Neural crest cell (in vitro differentiated cells): ENCODE measurements around the gene TNFRSF13B. TPM values are rescaled to one million over a fixed set of nuclear protein-coding genes. Genes with fewer than 3 reads are reported as not detected.

ENCODE experiments used
- DNase-seq: peaks from one replicate; pipeline ENCODE4 v3.0.0; 2021; ENCODE audit warnings: low read depth, mixed read lengths, low spot score
- H3K27ac Mint-ChIP-seq: one replicate; pipeline ENCODE4 v1.8.0; 2021; ENCODE audit warnings: mild to moderate bottlenecking, mixed read lengths; ENCODE audit not compliant: unreplicated experiment
- H3K27me3 Mint-ChIP-seq: 2 replicates; pipeline ENCODE4 v1.8.0; 2021; ENCODE audit warnings: low read depth, mild to moderate bottlenecking, mixed read lengths
- H3K36me3 Mint-ChIP-seq: 2 replicates; pipeline ENCODE4 v1.8.0; 2021; ENCODE audit warnings: low read depth, mild to moderate bottlenecking, mixed read lengths
- H3K4me1 Mint-ChIP-seq: 2 replicates; pipeline ENCODE4 v1.8.0; 2021; ENCODE audit warnings: mixed read lengths
- H3K4me3 Mint-ChIP-seq: one replicate; pipeline ENCODE4 v1.8.0; 2021; ENCODE audit warnings: mild to moderate bottlenecking, mixed read lengths
- H3K9me3 Mint-ChIP-seq: 2 replicates; pipeline ENCODE4 v1.8.0; 2021; ENCODE audit warnings: mixed read lengths
- CTCF ChIP-seq: fragments of 200-600 bp; sonication (generic); conservative IDR thresholded peaks from 2 replicates; pipeline ENCODE4 v1.5.0; 2021; ENCODE audit warnings: antibody characterized with exemption, mild to moderate bottlenecking
- total RNA-seq: library from RNA; stranded (reverse); gene quantifications from 2 replicates; pipeline ENCODE4 v1.2.1, GENCODE V29; 2021

The TNFRSF13B gene
- total RNA-seq, 1 donor from 2014 or later, result not detected

DNA sequence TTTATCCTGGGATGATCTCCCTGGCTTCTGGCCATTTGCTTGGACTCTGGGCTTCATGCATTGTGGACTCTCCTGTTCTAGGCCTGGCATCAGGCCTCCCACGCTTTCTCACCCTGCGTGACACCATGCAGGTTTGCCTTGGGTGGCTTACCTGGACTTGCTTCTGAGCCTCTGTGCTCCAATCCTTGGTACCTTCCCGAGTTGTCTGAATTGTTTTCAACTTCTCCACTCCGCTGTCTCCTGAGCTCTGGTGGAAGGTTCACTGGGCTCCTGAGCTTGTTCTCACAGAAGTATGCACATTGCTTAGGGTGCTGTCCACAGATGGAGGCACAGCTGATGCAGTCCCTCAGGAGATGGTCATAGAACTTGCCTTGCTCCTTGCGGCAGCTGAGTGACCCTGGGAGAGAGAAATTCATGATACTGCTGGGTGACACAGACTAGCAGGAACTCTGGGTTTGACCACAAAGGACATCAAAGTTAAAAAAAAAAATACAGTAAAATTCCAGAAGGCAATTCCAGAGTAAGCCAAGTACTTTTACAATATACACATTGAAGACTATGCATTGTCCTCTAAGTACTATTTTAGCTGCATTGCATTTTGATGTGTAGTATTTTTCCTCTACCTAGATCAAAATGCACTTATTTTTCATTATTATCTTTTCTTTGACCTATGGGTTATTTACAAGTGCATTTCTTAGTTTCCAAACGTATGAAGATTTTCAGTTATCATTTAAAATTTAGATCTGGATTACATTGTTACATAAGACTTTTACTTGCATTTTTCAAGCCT lies 23.1 kb downstream of the TNFRSF13B start:
- Mint-ChIP-seq H3K27ac (no peak overlapping the region), H3K36me3 (peaks cover 5% of the 10 kb centered on the region), H3K4me3 (no peak overlapping the region), H3K27me3 (peaks cover 7% of the 10 kb centered on the region), H3K4me1 (no peaks in the 10 kb centered on the region), H3K9me3 (peaks cover 13% of the 10 kb centered on the region)
- no peak for DNase-seq
- no peak for TF ChIP-seq CTCF

- H3K4me1 Mint-ChIP-seq, result no peaks in the 10 kb centered on the region
- no peak for TF ChIP-seq CTCF
- DNase-seq, result no peak
- H3K27ac Mint-ChIP-seq, result no peak overlapping the region
- no peak overlapping the region for H3K4me3 Mint-ChIP-seq
- H3K27me3 Mint-ChIP-seq, result peaks cover 2% of the 10 kb centered on the region
- peaks cover 5% of the 10 kb centered on the region for H3K36me3 Mint-ChIP-seq
- H3K9me3 Mint-ChIP-seq, result peaks cover 13% of the 10 kb centered on the region
Observed at GRCh38 chr17:16947470-16947869, 24.4 kb downstream of the TNFRSF13B start.

GRCh38 chr17:16945663-16946218 lies 26.2 kb downstream of the TNFRSF13B start:
- Mint-ChIP-seq H3K27me3 (no peaks in the 10 kb centered on the region), H3K27ac (peak overlapping the region; percentile 19), H3K9me3 (peaks cover 13% of the 10 kb centered on the region), H3K4me3 (no peak overlapping the region), H3K36me3 (peaks cover 5% of the 10 kb centered on the region), H3K4me1 (no peaks in the 10 kb centered on the region)
- DNase-seq, result no peak
- TF ChIP-seq CTCF, result no peak

GRCh38 chr17:16945136-16945482 lies 26.8 kb downstream of the TNFRSF13B start:
- Mint-ChIP-seq H3K4me3 (no peak overlapping the region), H3K4me1 (no peaks in the 10 kb centered on the region), H3K27me3 (no peaks in the 10 kb centered on the region), H3K27ac (no peak overlapping the region), H3K9me3 (peaks cover 13% of the 10 kb centered on the region), H3K36me3 (peaks cover 5% of the 10 kb centered on the region)
- DNase-seq, result no peak
- TF ChIP-seq CTCF, result no peak

DNA sequence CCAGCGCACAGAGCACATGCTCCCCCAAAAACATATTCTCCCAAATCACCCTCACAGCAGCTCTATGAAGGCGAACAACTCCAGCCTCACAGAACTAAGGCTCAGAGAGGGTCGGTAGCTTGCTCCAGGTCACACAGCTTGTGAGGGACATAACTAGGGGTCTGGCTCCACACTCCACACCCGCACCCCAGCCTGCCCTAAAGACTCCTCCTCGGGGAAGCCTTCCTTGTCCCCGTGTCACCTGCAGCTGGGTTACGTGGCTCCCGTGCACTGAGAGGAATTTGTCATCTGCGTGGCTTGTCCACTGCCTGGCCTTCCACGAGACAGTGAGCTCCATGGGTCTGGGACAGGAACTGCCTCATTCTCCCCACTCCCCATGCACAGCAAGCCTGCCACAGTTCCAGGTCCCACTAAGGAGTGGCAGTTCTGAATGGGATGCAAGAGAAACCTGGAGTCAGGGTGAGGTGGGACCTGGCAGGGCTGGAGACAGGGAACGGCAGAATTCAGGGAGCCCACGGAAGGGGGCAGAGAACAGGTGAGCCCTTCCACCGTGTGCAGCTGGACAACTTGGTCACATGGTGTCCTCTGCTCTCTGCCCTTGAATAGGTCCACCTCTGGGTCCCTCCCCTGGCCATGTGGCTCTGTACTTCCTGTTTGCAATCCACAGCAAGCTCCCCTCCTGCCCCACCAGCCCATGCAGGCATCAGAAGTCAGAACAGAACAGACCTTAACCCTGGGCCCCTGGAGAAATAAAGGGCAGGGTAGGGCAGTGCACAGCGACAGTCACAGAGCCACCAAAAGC lies 27.4 kb downstream of the TNFRSF13B start:
- H3K9me3 Mint-ChIP-seq, result peaks cover 13% of the 10 kb centered on the region
- no peak for DNase-seq
- no peaks in the 10 kb centered on the region for H3K27me3 Mint-ChIP-seq

More for the DNA sequence above, 27.4 kb downstream of the TNFRSF13B start:
- peaks cover 5% of the 10 kb centered on the region for H3K36me3 Mint-ChIP-seq
- H3K27ac Mint-ChIP-seq, result no peak overlapping the region
- H3K4me1 Mint-ChIP-seq, result no peaks in the 10 kb centered on the region
- no peak for TF ChIP-seq CTCF
- H3K4me3 Mint-ChIP-seq, result no peak overlapping the region
